ENCODE data around the gene SRRM2. TPM values are rescaled to one million over a fixed set of nuclear protein-coding genes. Genes with fewer than 3 reads are reported as not detected.

The SRRM2 gene
- total RNA-seq, 1 donor from 2014 or later = 660 TPM

GRCh38 chr16:2712546-2712945 lies 39.9 kb upstream of the SRRM2 start:
- TF ChIP-seq CTCF (IDR thresholded peaks at IDR 0.05) = no peak
- no peaks in the 10 kb centered on the region for H3K27me3 ChIP-seq

GRCh38 chr16:2713523-2713922 lies 38.9 kb upstream of the SRRM2 start:
- no peak overlapping the region for H3K27ac ChIP-seq
- intact Hi-C loops (cut with DNase I) = no loop called here
- H3K4me3 ChIP-seq = no peak overlapping the region
- TF ChIP-seq CTCF (IDR thresholded peaks at IDR 0.05) = no peak
- no peak for ATAC-seq
- no peaks in the 10 kb centered on the region for H3K4me1 ChIP-seq
- no peak for DNase-seq
- H3K27me3 ChIP-seq = no peaks in the 10 kb centered on the region
- H3K36me3 ChIP-seq = peaks cover 15% of the 10 kb centered on the region
- no peaks in the 10 kb centered on the region for H3K9me3 ChIP-seq

More at GRCh38 chr16:2712546-2712945, 39.9 kb upstream of the SRRM2 start:
- Histone ChIP-seq H3K4me3 (no peak overlapping the region), H3K4me1 (no peaks in the 10 kb centered on the region), H3K27ac (no peak overlapping the region), H3K9me3 (no peaks in the 10 kb centered on the region), H3K36me3 (peaks cover 25% of the 10 kb centered on the region)
- no peak for ATAC-seq
- intact Hi-C loops (cut with DNase I) = no loop called here
- DNase-seq = no peak

DNA sequence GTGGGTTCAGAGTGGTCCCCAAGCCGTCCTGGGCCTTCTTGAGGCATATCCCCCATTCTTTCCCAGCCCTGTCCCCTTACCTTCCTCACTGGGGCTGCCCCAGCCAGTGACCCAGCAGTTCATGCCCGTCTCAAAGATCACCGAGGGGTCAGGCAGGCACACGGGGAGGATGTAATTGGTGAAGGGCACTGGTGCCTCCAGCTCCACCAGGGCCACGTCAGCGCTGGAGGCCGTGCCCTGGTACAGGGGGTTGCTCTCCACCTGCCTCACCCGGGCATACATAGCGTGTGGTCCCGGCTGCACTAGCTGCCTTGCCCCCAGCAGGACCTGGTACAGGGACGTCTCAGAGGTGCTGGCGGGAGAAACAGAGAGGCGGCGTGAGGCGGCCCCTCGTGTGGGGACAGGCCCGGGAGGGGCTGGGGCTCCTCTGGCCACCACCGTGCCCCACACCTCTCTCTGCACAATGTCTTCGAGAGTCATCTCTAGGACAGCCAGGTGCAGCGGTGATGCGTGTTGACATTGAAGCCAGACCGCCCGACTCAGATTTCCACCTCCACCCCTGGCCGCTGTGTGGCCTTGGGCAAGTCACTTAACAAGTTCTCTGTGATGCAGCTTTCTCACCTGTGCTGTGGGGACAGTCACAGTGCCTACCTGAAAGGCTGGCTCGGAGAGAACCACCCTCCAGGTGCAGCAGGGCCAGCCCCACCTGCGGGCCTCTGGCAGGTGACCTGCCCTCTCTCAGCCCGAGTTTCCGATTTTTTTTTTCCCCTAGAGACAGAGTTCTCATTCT lies 38.3 kb upstream of the SRRM2 start:
- DNase-seq = no peak
- no peak for ATAC-seq
- Histone ChIP-seq H3K36me3 (peaks cover 9% of the 10 kb centered on the region), H3K27ac (no peak overlapping the region), H3K9me3 (no peaks in the 10 kb centered on the region), H3K4me3 (no peak overlapping the region), H3K27me3 (no peaks in the 10 kb centered on the region), H3K4me1 (no peaks in the 10 kb centered on the region)
- intact Hi-C loops (cut with DNase I) = no loop called here
- no peak for TF ChIP-seq CTCF (IDR thresholded peaks at IDR 0.05)

- no peak overlapping the region for H3K4me3 ChIP-seq
- intact Hi-C loops (cut with DNase I) = no loop called here
- peaks cover 6% of the 10 kb centered on the region for H3K4me1 ChIP-seq
- no peak for DNase-seq
- no peak for ATAC-seq
- H3K27me3 ChIP-seq = no peaks in the 10 kb centered on the region
- no peak overlapping the region for H3K27ac ChIP-seq
- no peaks in the 10 kb centered on the region for H3K9me3 ChIP-seq
- no peak for TF ChIP-seq CTCF (IDR thresholded peaks at IDR 0.05)
- H3K36me3 ChIP-seq = no peaks in the 10 kb centered on the region
Measured at GRCh38 chr16:2715064-2715463, 37.4 kb upstream of the SRRM2 start.

- H3K36me3 ChIP-seq = no peaks in the 10 kb centered on the region
- peaks cover 11% of the 10 kb centered on the region for H3K4me1 ChIP-seq
- H3K9me3 ChIP-seq = no peaks in the 10 kb centered on the region
- H3K27ac ChIP-seq = no peak overlapping the region
- H3K4me3 ChIP-seq = no peak overlapping the region
- intact Hi-C loops (cut with DNase I) = no loop called here
- TF ChIP-seq CTCF (IDR thresholded peaks at IDR 0.05) = no peak
- DNase-seq (peak; percentile 83), ATAC-seq (peak; percentile 70)
- no peaks in the 10 kb centered on the region for H3K27me3 ChIP-seq
Measured at GRCh38 chr16:2715519-2715918, 36.9 kb upstream of the SRRM2 start.

Data from upper lobe of right lung (tissue), 1 donor.